ENCODE measurements around the gene TEAD4.

GRCh38 chr12:3042826-3043225 lies 83.6 kb downstream of the TEAD4 start:
- TF ChIP-seq CTCF (IDR thresholded peaks at IDR 0.05) (no peak), EZH2phosphoT487 (IDR thresholded peaks at IDR 0.05) (no peak), EZH2 (IDR thresholded peaks at IDR 0.05) (no peak)

Measured in neural progenitor cell (in vitro differentiated cells).